Progenitor cell of endocrine pancreas (in vitro differentiated cells): ENCODE measurements around the gene FOXO1. TPM values are rescaled to one million over a fixed set of nuclear protein-coding genes. Genes with fewer than 3 reads are reported as not detected.

Source experiments
- DNase-seq: peaks from one replicate; pipeline ENCODE4 v3.0.0; 2021; ENCODE audit warnings: low spot score; ENCODE audit not compliant: unreplicated experiment
- H3K27ac Mint-ChIP-seq: 2 replicates; pipeline ENCODE4 v1.8.0; 2021; ENCODE audit warnings: mild to moderate bottlenecking, moderate library complexity, mixed read lengths
- H3K27me3 Mint-ChIP-seq: 2 replicates; pipeline ENCODE4 v1.8.0; 2021; ENCODE audit warnings: mixed read lengths
- H3K36me3 Mint-ChIP-seq: 2 replicates; pipeline ENCODE4 v1.8.0; 2022; ENCODE audit warnings: mixed read lengths; ENCODE audit not compliant: insufficient read depth
- H3K4me1 Mint-ChIP-seq: 2 replicates; pipeline ENCODE4 v1.8.0; 2021; ENCODE audit warnings: low read depth, mixed read lengths
- H3K4me3 Mint-ChIP-seq: 2 replicates; pipeline ENCODE4 v1.8.0; 2021; ENCODE audit warnings: low read depth, mild to moderate bottlenecking, moderate library complexity, mixed read lengths
- H3K9me3 Mint-ChIP-seq: 2 replicates; pipeline ENCODE4 v1.8.0; 2021; ENCODE audit warnings: low read depth, mixed read lengths
- total RNA-seq: library from RNA; stranded (reverse); gene quantifications from 2 replicates; pipeline ENCODE4 v1.2.1, GENCODE V29; 2021
- TF ChIP-seq, protein P1 (sequence below): fragments of 200-600 bp; sonication (generic); IDR thresholded peaks from one replicate; pipeline ENCODE4 v1.5.0; 2021; ENCODE audit warnings: antibody characterized with exemption, mild to moderate bottlenecking; ENCODE audit not compliant: unreplicated experiment

FOXO1 gene
- total RNA-seq, 1 donor from 2014 or later = 15.7 TPM

DNA sequence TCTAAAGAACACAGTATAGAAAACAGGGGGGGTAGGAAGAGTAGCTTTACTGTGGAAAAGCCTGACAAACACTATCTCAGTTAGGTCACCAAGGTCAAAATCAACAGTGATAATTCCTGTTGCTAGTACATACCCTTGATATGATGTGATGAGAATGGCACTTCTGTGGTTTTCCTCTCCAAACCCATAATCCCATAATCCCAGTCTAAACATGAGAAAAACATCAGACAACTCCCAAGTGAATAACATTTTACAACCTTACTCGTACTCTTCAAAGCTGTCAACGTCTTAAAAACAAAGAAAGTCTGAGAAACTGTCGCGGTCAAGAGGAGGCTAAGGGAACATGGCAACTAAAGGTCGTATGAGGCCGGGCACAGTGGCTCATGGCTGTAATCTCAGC, 137.6 kb downstream of the FOXO1 start:
- DNase-seq = no peak
- Mint-ChIP-seq H3K36me3 (peaks cover 3% of the 10 kb centered on the region), H3K27ac (no peak overlapping the region), H3K4me3 (no peak overlapping the region), H3K27me3 (no peaks in the 10 kb centered on the region), H3K9me3 (peaks cover 11% of the 10 kb centered on the region), H3K4me1 (no peaks in the 10 kb centered on the region)
- TF ChIP-seq, protein P1, sequence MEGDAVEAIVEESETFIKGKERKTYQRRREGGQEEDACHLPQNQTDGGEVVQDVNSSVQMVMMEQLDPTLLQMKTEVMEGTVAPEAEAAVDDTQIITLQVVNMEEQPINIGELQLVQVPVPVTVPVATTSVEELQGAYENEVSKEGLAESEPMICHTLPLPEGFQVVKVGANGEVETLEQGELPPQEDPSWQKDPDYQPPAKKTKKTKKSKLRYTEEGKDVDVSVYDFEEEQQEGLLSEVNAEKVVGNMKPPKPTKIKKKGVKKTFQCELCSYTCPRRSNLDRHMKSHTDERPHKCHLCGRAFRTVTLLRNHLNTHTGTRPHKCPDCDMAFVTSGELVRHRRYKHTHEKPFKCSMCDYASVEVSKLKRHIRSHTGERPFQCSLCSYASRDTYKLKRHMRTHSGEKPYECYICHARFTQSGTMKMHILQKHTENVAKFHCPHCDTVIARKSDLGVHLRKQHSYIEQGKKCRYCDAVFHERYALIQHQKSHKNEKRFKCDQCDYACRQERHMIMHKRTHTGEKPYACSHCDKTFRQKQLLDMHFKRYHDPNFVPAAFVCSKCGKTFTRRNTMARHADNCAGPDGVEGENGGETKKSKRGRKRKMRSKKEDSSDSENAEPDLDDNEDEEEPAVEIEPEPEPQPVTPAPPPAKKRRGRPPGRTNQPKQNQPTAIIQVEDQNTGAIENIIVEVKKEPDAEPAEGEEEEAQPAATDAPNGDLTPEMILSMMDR = no peak

DNA sequence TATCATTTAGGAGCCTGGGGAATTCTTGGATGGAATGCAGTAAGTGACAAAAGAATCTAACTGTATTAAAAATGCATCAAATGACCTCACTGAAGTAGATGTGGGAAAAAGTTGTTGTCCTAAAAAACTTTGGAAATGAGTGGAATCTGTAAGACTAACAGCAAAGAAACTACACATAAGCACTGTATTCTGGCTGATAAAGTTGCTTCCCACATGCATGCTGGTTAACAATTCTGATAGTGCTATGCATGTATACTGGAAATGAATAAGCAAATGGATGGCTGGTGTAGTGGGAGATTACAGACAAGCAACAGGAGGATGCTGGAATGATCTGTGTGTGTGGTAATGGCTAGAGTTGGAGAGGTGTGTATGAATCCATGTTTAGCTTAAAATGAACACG, 138.5 kb downstream of the FOXO1 start:
- H3K4me1 Mint-ChIP-seq = no peaks in the 10 kb centered on the region
- DNase-seq = no peak
- no peak overlapping the region for H3K27ac Mint-ChIP-seq
- TF ChIP-seq, protein P1 = no peak
- H3K36me3 Mint-ChIP-seq = peaks cover 3% of the 10 kb centered on the region
- H3K9me3 Mint-ChIP-seq = peaks cover 11% of the 10 kb centered on the region
- H3K27me3 Mint-ChIP-seq = no peaks in the 10 kb centered on the region
- no peak overlapping the region for H3K4me3 Mint-ChIP-seq

DNA sequence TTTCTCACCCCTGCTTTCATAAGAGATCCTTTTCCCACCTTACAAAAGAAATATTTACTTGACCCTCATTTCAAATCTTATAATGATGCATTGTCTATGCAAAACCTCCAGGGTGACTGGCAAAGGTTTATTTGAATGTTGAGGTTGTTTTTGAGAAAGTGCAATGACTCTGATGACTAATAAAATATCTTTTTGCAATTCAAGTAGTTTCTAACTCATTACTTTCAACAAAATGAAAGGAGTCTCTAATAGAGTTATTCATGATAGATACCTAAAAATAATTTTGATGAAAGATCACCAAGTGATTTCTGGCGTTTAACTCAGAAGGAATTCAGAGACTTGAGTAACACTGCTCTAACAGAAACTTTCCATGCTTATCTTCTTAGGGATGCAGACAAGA, 144.2 kb downstream of the FOXO1 start:
- TF ChIP-seq, protein P1 = no peak
- Mint-ChIP-seq H3K36me3 (no peaks in the 10 kb centered on the region), H3K4me1 (peaks cover 12% of the 10 kb centered on the region), H3K4me3 (no peak overlapping the region), H3K27me3 (no peaks in the 10 kb centered on the region), H3K27ac (no peak overlapping the region), H3K9me3 (no peaks in the 10 kb centered on the region)
- DNase-seq = no peak

DNA sequence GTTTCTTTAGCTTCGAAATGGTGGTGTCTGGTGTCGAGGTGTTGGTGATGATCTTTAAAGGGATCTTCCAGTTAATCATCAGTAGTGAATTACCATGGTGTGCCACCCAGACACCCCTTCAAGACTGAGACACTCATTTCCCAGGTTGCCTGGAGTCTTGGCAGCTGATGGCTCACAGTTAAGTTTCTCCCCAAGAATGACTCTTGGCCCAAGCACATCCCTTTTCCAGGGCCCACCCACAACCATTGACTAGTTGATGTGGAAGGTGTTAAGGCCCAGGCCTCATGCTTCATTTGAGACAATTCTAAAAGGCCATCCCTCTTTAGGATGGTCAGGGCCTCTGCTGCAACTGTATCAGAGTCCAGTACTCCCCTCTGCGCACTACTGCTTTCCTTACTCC, 145.5 kb downstream of the FOXO1 start:
- H3K27ac Mint-ChIP-seq = no peak overlapping the region
- no peak overlapping the region for H3K4me3 Mint-ChIP-seq
- no peaks in the 10 kb centered on the region for H3K27me3 Mint-ChIP-seq
- H3K36me3 Mint-ChIP-seq = no peaks in the 10 kb centered on the region
- DNase-seq = no peak
- TF ChIP-seq, protein P1 = no peak
- H3K4me1 Mint-ChIP-seq = peaks cover 12% of the 10 kb centered on the region
- H3K9me3 Mint-ChIP-seq = no peaks in the 10 kb centered on the region

DNA sequence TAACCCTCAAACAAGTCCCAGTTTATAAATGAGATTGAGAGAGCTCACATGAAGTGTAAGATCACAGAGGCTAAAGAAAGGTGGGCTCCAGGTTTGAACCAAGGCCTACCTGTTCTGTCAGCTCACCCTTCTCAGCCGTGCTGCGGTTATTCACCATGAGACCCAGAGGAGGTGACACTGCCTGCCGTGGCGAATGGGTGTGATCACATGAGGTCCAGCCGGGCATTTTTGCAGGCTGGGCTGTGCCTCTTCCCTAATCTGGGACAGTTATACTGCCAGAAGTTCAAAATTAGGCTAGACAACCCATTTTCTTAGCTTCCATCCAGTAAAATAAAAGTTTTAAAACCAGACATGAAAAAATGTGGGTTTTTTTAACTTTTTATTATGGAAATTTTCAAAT, 146.8 kb downstream of the FOXO1 start:
- H3K9me3 Mint-ChIP-seq = no peaks in the 10 kb centered on the region
- H3K4me1 Mint-ChIP-seq = peaks cover 12% of the 10 kb centered on the region
- TF ChIP-seq, protein P1 = no peak
- no peak overlapping the region for H3K4me3 Mint-ChIP-seq
- H3K36me3 Mint-ChIP-seq = no peaks in the 10 kb centered on the region
- H3K27ac Mint-ChIP-seq = peak overlapping the region; percentile 33
- DNase-seq = no peak
- no peaks in the 10 kb centered on the region for H3K27me3 Mint-ChIP-seq
